Fibroblast of skin of right quadriceps (primary cell): ENCODE results near the gene ULK2.

Source experiments
- DNase-seq: peaks from one replicate; pipeline ENCODE4 v3.0.0-alpha.2; 2013

ULK2 gene

DNA sequence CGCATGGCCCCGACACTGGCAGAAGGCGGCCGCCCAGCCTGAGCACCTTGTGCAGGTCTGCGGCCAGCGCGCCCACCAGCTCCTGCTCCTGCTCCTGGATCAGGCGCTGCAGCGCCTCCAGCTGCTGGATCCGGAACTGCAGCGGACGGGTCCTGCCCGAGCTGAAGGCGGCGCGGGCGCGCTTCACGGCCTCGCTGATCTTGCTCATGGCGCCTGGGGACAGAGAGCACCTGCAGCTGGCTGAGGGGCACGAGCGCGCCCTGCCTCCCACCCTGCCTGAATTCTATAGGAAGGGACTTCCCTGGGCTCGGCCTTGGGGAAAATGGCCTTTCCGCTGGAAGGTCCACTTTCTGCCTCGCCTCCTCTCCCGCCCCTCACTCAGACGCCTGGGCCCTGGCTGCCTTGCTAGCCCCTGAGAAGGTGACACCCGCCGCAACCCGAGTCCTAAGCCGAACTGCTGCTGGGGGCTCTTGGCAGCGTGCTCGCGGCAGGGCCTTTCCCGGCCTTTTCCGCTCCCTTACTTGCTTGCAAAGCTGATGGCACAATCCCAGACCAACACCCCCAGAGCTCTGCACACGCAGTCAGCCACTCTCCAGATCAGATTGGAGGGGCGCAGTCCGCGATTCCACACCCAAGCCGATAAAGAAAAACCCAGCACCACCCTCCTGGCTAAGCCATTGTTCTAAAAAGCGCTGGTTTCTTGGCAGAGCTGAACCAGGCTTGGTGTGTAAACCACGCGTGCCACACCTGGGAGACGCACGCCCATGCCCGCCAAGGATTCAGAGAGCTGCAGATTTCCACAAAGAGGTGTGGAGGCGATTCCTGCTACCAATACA lies 122.6 kb downstream of the ULK2 start:
- peak; percentile 34 for DNase-seq

DNA sequence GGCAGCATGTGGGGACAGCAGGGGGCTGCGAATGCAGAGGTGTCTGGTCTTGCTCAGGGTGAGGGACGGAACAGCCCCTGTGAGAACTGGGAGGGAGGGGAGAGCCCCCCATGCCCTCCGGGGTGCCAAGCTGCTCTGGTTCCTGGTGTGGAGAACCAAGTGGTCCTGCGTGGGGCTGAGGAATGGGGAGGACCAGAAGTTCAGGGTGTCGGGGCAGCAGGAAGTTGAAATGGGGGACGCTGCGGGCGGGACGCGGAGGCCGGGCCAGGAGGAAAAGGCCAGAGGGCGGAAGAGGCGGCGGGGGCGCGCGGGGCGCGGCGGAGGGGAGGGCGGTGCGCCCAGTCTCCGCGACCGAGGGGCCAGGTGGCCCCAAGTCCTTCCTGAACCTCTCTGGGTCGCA lies 123.2 kb downstream of the ULK2 start:
- DNase-seq: no peak

DNA sequence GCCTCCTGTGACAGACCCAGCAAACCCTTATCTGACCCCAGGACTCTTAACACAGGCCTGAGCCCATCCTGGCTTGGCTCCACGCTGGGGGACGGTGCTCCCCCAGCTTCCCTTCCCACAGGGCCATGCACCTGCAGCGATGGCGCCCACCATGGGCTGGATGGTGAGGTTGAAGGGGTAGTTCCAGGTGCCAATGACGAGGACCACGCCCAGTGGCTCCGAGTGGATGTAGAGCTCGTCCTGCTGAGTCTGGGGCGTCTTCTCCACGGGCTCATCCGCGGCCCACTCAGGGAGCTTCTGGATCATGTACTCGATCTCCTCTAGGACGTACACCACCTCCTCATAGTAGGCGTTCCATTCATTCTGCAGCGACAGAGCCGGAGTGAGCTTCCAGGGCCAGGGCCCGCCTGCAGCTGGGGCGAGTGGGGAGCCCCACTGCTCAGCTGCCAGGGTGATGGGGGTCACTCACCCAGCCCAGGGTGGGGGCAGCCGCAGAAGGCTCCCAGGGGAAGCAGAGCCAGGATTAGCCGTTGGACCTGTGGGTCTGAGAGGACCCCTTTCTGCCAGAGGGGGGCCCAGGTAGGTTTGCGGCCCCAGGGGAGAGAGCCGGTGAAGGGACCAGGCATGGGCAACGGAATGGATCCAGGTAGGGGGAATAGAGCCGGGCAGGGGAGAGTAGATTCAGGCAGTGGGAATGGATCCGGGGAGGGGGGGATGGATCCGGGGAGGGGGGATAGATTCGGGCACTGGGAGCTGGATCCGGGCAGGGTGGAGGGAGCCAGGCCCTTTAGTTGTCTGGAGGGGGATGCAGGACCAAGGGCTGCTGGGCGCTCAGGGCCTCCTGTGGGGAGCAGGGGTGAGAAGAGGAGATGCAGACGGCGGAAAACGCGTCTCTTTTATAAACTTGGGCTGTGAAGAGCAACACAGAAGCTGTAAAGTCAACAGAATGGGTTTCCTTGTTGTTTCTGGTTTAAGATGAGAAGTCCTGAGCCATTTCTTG lies 124.3 kb downstream of the ULK2 start:
- no peak for DNase-seq

- no peak for DNase-seq
Measured at GRCh38 chr17:19742495-19742894, 125.2 kb downstream of the ULK2 start.

GRCh38 chr17:19741832-19742457 lies 125.8 kb downstream of the ULK2 start:
- DNase-seq: no peak

- no peak for DNase-seq
Measured at GRCh38 chr17:19740933-19741332, 126.8 kb downstream of the ULK2 start.

- DNase-seq: no peak
Measured at GRCh38 chr17:19739241-19740201, 128.2 kb downstream of the ULK2 start.

DNA sequence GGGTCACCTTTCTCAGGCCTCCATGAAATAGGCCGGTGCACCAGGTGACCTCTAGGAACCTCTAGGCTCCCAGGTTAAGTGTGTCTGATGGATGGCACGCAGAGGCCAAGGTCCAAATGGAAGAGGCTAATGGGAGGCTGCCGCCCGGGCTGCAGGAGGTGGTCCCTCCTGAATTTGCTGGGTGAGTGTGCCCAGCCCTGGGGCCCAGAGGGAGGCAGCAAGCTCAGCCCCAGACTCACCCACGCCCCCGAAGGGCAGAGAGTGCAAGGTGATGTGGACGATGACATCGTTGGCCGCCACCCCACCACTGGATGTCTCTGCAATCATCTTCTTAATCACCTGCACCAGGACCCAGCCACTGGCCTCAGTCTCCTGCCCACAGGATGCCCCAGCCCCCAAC lies 129.0 kb downstream of the ULK2 start:
- DNase-seq: no peak

DNA sequence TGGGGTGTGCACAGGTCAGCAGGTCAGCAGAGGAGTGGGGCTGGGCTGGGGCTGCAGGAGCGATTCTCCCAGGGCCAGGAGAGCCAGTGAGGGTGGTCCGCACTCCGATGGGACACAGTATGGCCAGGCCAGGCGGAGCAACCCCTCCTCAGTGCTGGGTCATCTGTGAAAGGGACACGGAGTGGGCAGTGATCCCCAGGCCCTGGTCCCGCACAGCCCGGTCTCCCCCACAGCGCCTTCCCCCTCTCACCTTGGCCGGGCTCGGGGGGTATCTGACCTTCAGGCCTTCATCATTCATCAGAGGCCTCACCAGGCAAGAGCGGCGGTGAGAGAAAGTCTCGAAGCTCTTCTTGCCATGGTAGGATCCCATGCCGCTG lies 129.7 kb downstream of the ULK2 start:
- DNase-seq: no peak

DNA sequence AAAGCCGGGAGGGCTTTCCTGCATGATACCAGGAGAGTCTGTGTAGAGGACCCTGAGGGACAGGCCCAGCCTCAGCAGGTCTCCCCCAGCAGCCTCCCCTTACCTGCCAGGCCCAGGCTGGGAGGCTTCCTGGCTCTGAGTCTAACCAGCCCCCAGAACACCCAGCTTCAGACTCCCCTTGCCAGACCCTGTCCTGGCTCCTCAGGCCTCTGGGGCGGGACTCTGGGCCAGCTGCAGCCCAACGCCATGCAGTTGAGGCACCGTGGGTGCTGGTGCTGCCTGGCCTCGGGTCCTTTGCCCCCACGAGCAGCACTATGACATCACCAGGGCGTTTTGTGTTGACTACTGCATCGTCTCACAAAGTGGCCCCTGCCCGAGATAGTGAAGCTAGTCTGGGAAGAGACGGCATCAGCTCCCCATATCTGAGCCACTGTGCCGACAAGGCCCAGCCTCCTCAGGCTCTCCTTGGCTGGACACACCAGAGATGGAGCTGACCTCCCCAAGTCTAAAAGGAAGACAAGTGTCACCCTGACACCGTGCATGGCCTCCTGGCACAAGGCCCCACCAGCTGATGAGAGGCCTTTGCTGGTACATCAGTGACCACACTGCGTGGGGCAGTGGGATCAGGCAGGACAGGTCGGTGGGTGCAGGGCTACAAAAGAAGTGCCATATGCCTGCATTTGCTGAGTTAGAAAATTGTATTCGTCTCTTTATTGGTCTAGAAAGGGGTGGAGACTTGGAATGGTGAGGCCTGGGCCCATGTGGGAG lies 130.2 kb downstream of the ULK2 start:
- DNase-seq: no peak

DNA sequence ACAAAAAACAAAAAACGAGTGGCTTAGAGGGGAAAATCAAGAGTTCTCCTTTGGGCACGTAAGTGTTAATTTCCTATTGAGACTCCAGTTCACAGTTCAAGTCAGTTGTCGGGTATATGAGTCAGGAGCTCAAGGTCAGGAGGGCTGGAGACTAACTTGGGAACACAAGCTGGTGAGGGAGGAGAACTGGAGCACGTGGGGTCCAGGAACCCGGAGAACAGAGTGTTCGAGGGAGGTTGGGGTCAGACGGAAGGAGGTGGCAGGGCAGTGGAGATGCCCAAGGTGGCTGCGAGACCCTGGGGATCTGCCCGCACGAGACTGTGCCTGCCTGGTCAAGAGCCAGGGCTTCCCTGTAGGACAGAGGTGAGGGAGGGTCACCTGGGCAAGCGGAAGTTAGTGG lies 131.7 kb downstream of the ULK2 start:
- DNase-seq: no peak

- no peak for DNase-seq
Measured at GRCh38 chr17:19733953-19734526, 133.7 kb downstream of the ULK2 start.

GRCh38 chr17:19731626-19732025 lies 136.1 kb downstream of the ULK2 start:
- DNase-seq: no peak

GRCh38 chr17:19730843-19731242 lies 136.9 kb downstream of the ULK2 start:
- no peak for DNase-seq

DNA sequence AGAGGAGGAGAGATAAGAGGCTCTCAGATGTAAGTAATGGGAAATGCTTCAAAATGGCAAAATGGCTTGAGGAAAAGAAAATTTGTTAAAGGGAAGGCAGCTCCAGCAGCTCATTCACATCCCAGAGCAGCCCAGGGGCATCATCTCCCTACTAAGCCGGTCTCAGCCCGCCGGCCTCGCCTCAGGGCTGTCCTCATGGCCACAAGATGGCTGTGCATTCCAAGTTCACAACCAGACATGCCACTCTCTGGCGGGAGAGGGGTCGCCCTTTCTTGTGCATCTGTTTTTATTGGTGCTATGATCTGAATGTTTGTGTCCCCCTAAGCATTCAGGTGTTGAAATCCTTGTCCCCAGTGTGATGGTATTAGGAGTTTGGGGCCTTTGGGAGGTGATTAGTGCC lies 137.8 kb downstream of the ULK2 start:
- no peak for DNase-seq

DNA sequence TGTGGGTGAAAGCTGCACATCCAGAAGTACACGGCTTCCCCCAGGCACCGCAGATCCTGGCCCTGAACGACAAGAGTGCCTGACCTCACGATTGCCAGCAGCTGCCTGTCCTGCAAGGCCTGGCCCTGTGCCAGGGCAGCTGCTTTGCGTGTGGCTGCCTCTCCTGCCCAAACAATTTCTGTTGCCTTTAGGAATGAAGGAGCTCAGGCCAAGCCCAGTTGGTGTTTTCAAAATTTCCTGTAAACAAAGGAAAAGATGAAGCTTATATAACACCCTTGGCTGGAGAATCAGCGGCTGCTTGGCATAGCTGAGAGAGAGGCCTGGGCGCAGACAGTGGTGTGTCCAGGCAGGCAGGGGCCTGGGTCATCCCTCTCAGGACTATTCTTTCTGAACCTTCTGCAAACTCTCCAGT lies 139.6 kb downstream of the ULK2 start:
- peak; percentile 9 for DNase-seq

GRCh38 chr17:19727501-19728078 lies 140.1 kb downstream of the ULK2 start:
- no peak for DNase-seq

- no peak for DNase-seq
Measured at GRCh38 chr17:19726631-19727376, 140.9 kb downstream of the ULK2 start.

GRCh38 chr17:19725486-19725885 lies 142.2 kb downstream of the ULK2 start:
- no peak for DNase-seq
